ENCODE results near the gene FATE1. TPM values are rescaled to one million over a fixed set of nuclear protein-coding genes. Genes with fewer than 3 reads are reported as not detected.

FATE1 gene
- total RNA-seq, 1 donor: not detected

- DNase-seq (ENCODE audit: low read depth): no peak
- no peak overlapping the region for H3K4me3 ChIP-seq (ENCODE audit: low read depth, low read length)
- TF ChIP-seq CTCF (IDR thresholded peaks at IDR 0.05; ENCODE audit: insufficient read depth, low read length): no peak
These were observed 4.0 kb upstream of the FATE1 start for GRCh38 chrX:151711787-151712186.

- TF ChIP-seq CTCF (IDR thresholded peaks at IDR 0.05; ENCODE audit: insufficient read depth, low read length): no peak
- no peak for DNase-seq (ENCODE audit: low read depth)
- no peak overlapping the region for H3K4me3 ChIP-seq (ENCODE audit: low read depth, low read length)
These were observed 3.6 kb upstream of the FATE1 start for GRCh38 chrX:151712253-151712652.

- TF ChIP-seq CTCF (IDR thresholded peaks at IDR 0.05; ENCODE audit: insufficient read depth, low read length): peak; percentile 39
- DNase-seq (ENCODE audit: low read depth): peak; percentile 5
- H3K4me3 ChIP-seq (ENCODE audit: low read depth, low read length): no peak overlapping the region
These were observed 2.0 kb upstream of the FATE1 start for GRCh38 chrX:151713849-151714248.

GRCh38 chrX:151714362-151714761, 1.5 kb upstream of the FATE1 start:
- DNase-seq (ENCODE audit: low read depth): no peak
- H3K4me3 ChIP-seq (ENCODE audit: low read depth, low read length): no peak overlapping the region
- no peak for TF ChIP-seq CTCF (IDR thresholded peaks at IDR 0.05; ENCODE audit: insufficient read depth, low read length)

GRCh38 chrX:151722241-151722846, 6.5 kb downstream of the FATE1 start:
- peak; percentile 31 for DNase-seq (ENCODE audit: low read depth)
- H3K4me3 ChIP-seq (ENCODE audit: low read depth, low read length): no peak overlapping the region
- peak; percentile 53 for TF ChIP-seq CTCF (IDR thresholded peaks at IDR 0.05; ENCODE audit: insufficient read depth, low read length)

GRCh38 chrX:151723156-151723760, 7.4 kb downstream of the FATE1 start:
- no peak overlapping the region for H3K4me3 ChIP-seq (ENCODE audit: low read depth, low read length)
- DNase-seq (ENCODE audit: low read depth): no peak
- TF ChIP-seq CTCF (IDR thresholded peaks at IDR 0.05; ENCODE audit: insufficient read depth, low read length): no peak

All from fibroblast of the aortic adventitia (primary cell).